Panc1 (cell line): ENCODE data around the gene NBL1.

Experiments used
- POLR2AphosphoS5 ChIP-seq: IDR thresholded peaks from 2 replicates; pipeline ENCODE4 v1.6.1; 2012; ENCODE audit warnings: mild to moderate bottlenecking, low read depth, low read length, moderate library complexity
- REST ChIP-seq, 2 experiments: IDR thresholded peaks; 2 replicates each; pipeline ENCODE4 v1.6.1; 2011 to 2012; ENCODE audit warnings: low read depth in 2 of 2, control low read depth in 1 of 2, low read length in 1 of 2, mild to moderate bottlenecking in 1 of 2, moderate library complexity in 1 of 2; ENCODE audit not compliant: insufficient read depth in 1 of 2
- SIN3A ChIP-seq: IDR thresholded peaks from 2 replicates; pipeline ENCODE4 v1.6.1; 2012; ENCODE audit warnings: low read depth, mild to moderate bottlenecking, low read length, moderate library complexity, borderline replicate concordance; ENCODE audit not compliant: insufficient read depth
- TCF7L2 ChIP-seq: IDR thresholded peaks from 2 replicates; pipeline ENCODE4 v1.6.1; 2011; ENCODE audit warnings: mild to moderate bottlenecking, low read depth, low read length, inconsistent platforms
- TF ChIP-seq, protein P1 (sequence below): fragments of 450-650 bp; IDR thresholded peaks from 2 replicates; pipeline ENCODE4 v1.5.1; 2017; ENCODE audit warnings: mild to moderate bottlenecking

DNA sequence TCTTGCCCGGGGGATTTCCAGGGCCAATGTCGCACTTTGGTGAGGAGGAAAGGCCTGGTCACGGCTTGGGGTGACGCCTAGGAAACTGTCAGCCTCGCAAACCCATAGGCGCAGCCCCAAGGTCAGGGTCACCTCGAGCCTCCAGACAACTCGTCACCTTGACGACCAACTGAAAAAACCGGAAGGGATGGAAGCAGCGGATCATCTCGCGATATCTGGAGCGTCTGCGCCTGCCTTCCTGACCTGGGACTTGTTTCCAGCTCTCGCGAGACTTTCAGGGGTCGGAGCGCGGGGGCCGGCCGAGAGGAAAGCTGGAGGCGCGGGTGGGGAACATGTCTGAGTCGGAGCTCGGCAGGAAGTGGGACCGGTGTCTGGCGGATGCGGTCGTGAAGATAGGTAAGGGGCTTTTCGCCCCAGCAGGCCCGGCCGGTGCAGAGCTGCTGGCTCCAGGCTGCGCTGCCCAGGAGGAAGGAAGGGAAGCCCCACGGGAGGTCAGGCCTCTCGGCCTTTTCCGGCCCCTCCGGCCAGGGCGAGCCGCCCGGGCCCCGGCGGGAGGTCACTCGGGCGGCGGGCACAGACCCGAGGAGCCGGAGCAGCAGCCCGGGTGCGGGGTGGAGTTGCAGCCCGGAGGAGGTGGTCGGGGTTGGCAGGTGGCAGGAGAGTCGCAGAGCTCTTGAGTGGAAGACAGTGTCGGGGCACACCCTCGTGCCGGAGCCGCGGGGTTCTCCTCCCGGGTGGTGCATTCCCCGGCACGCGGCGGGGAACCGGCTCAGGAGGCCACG is 47.2 kb upstream of the NBL1 start:
- TF ChIP-seq, protein P1, sequence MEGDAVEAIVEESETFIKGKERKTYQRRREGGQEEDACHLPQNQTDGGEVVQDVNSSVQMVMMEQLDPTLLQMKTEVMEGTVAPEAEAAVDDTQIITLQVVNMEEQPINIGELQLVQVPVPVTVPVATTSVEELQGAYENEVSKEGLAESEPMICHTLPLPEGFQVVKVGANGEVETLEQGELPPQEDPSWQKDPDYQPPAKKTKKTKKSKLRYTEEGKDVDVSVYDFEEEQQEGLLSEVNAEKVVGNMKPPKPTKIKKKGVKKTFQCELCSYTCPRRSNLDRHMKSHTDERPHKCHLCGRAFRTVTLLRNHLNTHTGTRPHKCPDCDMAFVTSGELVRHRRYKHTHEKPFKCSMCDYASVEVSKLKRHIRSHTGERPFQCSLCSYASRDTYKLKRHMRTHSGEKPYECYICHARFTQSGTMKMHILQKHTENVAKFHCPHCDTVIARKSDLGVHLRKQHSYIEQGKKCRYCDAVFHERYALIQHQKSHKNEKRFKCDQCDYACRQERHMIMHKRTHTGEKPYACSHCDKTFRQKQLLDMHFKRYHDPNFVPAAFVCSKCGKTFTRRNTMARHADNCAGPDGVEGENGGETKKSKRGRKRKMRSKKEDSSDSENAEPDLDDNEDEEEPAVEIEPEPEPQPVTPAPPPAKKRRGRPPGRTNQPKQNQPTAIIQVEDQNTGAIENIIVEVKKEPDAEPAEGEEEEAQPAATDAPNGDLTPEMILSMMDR, result no peak
- TF ChIP-seq POLR2AphosphoS5, result peak; percentile 85
- TF ChIP-seq REST (IDR thresholded peaks at IDR 0.05; ENCODE audit: insufficient read depth in 1 of 2, low read depth in 2 of 2, low read length in 1 of 2), result no peak
- TF ChIP-seq TCF7L2, result no peak
- TF ChIP-seq SIN3A, result 0 out of 2 replicates have a peak, but pooled peaks have one; percentile 67
